Rectal smooth muscle tissue (tissue), 1 donor: ENCODE results near the gene WDR48.
A peak's percentile ranks its signal among the peaks of the same experiment; 100 is the strongest.

Experiments used
- H3K27ac ChIP-seq: one replicate; pipeline ENCODE4 v1.7.0; 2013; ENCODE audit warnings: low read depth, low read length, inconsistent platforms
- H3K27me3 ChIP-seq: one replicate; pipeline ENCODE4 v1.7.0; 2013; ENCODE audit warnings: low read length; ENCODE audit not compliant: control insufficient read depth, insufficient read depth
- H3K36me3 ChIP-seq: one replicate; pipeline ENCODE4 v1.7.0; 2013; ENCODE audit warnings: low read length; ENCODE audit not compliant: control insufficient read depth, insufficient read depth
- H3K4me1 ChIP-seq: one replicate; pipeline ENCODE4 v1.7.0; 2013; ENCODE audit warnings: low read length; ENCODE audit not compliant: control insufficient read depth, insufficient read depth
- H3K4me3 ChIP-seq: one replicate; pipeline ENCODE4 v1.7.0; 2013; ENCODE audit warnings: low read length
- H3K9ac ChIP-seq: one replicate; pipeline ENCODE4 v1.7.0; 2013; ENCODE audit warnings: low read length

Gene WDR48

DNA sequence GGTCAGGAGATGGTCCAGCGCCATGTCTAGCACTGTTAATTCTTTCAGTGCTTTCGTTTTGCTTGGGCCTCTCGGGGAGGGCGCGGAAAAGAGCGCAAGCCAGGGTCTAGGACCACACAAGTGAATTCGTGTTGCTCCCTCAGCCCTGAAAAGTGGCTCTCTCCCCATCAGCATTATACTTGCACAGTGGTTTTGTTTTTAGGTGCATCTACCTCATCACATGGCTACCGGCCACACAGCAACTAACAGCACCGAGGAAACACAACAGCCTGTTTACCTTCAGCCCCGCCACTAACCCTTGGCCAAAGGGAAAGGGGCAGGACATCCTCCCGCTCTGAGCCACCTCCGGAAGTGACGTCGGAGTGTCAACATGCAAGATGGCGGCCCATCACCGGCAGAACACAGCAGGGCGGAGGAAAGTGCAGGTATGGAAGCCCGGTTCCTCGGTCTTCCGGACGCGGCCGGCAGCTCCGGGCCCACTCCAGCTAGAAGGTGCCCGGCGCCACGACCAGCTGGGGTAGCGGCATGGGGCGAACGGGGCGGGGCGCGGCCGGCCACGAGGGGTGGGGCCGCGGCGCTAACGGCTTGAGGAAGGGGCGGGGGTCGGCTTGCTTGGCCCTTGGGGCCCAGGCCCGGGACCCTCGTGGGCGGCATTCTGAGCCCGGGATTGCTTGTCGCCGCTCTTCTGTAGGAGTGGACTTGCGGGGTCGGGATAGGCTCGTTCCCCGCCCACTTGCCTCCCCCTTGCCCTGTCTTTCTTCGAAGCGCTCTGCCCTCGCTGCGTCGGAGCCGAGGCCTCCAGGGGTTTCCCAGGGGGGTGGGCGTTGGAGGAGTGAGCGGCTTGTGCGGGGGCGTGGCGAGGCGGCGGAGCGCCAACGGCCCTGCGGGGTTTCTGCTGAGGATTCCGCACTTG is at the start of gene WDR48, which contains the start of gene SCN11A:
TSS of gene WDR48 (plus strand) at position 368 of the 913 bp plus-strand sequence. CDS start at position 378, 10 bp downstream.
TSS of gene SCN11A (minus strand) at position 296 of the 913 bp plus-strand sequence. CDS start 101,582 bp downstream, outside the sequence.
- Histone ChIP-seq H3K36me3 (no peaks in the 10 kb centered on the region), H3K4me3 (peak within 1 kb of the TSS; percentile 94), H3K4me1 (peaks cover 2% of the 10 kb centered on the region), H3K27me3 (no peaks in the 10 kb centered on the region), H3K9ac (peak within 1 kb of the TSS; percentile 89), H3K27ac (peak within 1 kb of the TSS; percentile 92)

DNA sequence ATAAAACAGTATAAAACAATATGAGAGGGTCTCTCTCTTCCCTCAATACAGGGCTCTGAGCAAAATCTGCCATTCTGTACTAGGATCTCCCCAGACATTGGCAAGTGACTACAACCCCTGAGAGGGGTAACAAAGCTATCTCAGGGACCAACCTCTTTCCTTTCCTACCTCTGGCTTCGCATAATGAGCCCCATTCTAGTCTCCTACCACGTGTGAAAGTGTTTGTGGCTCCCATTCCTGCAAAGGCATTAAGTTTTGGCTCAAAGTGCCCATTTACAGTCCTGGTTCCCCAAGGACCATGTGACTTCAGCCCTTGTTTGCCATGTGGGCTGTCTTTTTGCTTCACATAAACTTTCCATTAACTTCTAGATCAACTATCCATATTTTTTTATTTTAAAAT is 46.5 kb upstream of the WDR48 start:
- Histone ChIP-seq H3K27me3 (no peaks in the 10 kb centered on the region), H3K4me1 (no peaks in the 10 kb centered on the region), H3K9ac (no peak overlapping the region), H3K4me3 (no peak overlapping the region), H3K27ac (no peak overlapping the region), H3K36me3 (no peaks in the 10 kb centered on the region)

DNA sequence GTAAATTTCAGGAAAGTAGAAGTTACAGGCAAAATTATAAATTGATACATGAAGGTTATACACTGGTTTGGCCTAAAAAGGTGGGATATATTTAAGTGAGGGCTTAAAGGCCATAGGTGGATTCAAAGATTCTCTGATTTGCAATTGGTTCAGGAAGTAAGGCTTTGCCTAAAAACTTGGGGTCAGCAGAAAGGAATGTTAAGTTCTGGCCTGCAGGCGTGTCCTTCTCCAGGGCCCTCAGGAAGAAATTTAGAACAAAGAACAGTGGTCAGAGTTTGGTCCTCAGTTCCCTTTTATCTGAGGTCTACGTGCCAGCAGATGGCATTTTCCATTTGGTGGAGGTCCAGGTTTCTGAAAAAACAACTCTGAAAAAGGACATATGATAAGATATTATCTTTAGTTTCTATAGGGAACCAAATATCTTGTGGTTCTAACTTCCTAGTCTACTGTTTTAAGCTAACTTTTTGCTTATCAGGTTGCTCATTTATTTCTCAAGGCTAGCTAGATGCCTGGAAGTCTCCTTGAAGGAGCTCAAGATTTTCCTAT is 40.6 kb upstream of the WDR48 start:
- Histone ChIP-seq H3K27ac (no peak overlapping the region), H3K9ac (no peak overlapping the region), H3K27me3 (no peaks in the 10 kb centered on the region), H3K36me3 (no peaks in the 10 kb centered on the region), H3K4me1 (no peaks in the 10 kb centered on the region), H3K4me3 (no peak overlapping the region)

DNA sequence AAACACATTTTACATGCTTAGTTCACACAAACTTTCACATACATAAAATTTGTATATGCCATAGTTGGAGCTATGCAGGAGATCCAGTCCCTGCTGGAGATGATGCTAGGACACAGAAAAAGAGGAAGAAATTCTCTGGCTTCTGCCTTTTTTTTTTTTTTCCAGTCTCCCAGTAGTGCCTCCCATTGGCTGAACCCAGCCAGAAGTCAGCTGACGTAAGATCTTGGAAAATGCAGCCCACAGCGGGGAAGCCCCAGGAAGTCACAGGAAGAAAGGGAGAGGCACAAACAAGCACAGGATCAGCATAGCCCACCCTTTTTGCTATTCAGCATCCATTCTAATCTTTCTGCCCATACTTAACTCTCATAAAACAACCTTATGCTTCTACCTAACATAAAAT is 38.5 kb upstream of the WDR48 start:
- Histone ChIP-seq H3K36me3 (no peaks in the 10 kb centered on the region), H3K27me3 (no peaks in the 10 kb centered on the region), H3K4me1 (no peaks in the 10 kb centered on the region), H3K27ac (no peak overlapping the region), H3K4me3 (no peak overlapping the region), H3K9ac (no peak overlapping the region)

DNA sequence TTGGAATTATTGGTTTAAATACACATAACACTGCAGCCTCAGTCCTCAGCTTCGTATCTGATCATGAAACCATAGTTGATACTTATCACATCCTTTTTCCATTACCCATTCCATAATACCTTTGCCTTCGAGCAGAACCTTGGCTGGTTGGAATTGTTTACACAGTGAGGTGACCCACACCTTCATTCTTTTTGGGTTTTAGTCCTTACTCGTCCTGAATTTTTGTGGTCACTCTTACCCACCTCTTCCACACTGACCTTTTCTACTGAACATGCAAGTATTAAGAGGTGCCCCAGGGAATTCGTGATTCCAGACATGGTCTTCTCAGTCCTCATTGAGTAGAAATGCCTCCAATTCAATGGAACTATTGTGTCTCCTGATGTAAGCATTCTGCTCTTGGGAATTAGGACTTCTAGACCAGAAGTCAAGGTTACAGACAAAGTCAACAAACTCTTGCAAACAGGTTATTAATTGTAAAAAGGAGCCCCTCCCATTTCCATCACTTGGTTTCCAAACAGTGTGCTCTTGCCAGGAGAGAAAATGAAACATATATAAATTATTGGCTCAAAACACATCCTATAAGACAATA is 37.8 kb upstream of the WDR48 start:
- H3K9ac ChIP-seq = no peak overlapping the region
- no peak overlapping the region for H3K27ac ChIP-seq
- H3K4me1 ChIP-seq = no peaks in the 10 kb centered on the region
- H3K36me3 ChIP-seq = no peaks in the 10 kb centered on the region
- no peak overlapping the region for H3K4me3 ChIP-seq
- no peaks in the 10 kb centered on the region for H3K27me3 ChIP-seq

DNA sequence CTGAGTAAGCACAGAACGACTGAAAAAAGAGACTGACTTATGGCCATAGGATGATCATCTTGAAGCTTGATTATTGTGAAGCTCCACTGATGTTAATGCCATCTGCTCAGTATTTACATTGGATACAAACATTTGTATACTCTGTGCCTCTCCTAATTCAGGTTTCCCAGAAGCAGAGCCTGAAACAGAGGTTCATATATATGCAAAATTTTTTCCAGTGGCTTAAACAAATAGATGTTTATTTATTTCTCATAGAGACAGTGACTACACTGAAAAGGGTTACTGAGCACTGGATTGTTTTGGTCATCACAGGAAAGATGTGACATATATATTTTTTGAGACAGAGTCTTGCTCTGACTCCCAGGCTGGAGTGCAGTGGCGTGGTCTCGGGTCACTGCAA is 36.4 kb upstream of the WDR48 start:
- H3K27me3 ChIP-seq = no peaks in the 10 kb centered on the region
- H3K9ac ChIP-seq = no peak overlapping the region
- H3K4me3 ChIP-seq = no peak overlapping the region
- no peaks in the 10 kb centered on the region for H3K4me1 ChIP-seq
- H3K36me3 ChIP-seq = no peaks in the 10 kb centered on the region
- no peak overlapping the region for H3K27ac ChIP-seq

DNA sequence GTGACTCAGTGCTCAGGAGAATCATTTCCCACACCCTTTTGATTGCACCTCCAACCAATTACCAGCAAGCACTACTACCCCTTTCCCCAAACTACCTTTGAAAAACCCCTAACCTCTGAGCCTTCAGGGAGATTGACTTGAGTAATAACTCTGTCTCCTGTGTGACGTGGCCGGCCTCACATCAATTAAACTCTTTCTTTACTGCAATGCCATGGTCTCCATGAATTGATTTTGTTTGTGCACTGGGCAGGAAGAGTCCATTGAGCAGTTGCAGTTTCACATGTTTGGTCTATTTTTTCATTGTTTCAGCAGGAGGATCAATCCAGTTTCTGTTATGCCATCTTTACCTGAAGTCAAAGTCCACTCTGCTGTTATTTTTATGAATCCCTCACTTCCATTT is 32.5 kb upstream of the WDR48 start:
- no peak overlapping the region for H3K9ac ChIP-seq
- H3K36me3 ChIP-seq = no peaks in the 10 kb centered on the region
- H3K27ac ChIP-seq = no peak overlapping the region
- H3K4me3 ChIP-seq = no peak overlapping the region
- no peaks in the 10 kb centered on the region for H3K27me3 ChIP-seq
- H3K4me1 ChIP-seq = no peaks in the 10 kb centered on the region

DNA sequence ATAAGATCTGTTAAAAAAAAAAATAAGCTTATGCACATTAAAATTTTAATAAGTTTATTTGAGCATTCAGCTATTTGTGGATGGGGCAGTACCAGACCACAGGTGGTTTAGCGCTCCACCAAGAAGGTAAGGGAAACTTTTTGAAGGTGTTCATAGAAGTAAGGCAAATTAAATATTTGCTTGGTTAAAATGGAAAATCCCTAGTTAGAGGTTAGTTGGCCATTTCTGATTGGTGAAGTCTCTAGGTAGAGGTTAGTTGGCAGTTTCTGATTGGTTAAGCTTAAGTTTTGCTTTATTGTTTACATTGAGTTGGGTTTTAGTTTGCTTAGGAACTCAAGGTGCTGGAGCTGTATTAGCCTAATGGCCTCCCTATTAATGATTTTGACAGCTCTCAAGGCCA is 30.8 kb upstream of the WDR48 start:
- no peaks in the 10 kb centered on the region for H3K36me3 ChIP-seq
- no peak overlapping the region for H3K27ac ChIP-seq
- H3K4me1 ChIP-seq = no peaks in the 10 kb centered on the region
- H3K9ac ChIP-seq = no peak overlapping the region
- H3K4me3 ChIP-seq = no peak overlapping the region
- H3K27me3 ChIP-seq = no peaks in the 10 kb centered on the region

DNA sequence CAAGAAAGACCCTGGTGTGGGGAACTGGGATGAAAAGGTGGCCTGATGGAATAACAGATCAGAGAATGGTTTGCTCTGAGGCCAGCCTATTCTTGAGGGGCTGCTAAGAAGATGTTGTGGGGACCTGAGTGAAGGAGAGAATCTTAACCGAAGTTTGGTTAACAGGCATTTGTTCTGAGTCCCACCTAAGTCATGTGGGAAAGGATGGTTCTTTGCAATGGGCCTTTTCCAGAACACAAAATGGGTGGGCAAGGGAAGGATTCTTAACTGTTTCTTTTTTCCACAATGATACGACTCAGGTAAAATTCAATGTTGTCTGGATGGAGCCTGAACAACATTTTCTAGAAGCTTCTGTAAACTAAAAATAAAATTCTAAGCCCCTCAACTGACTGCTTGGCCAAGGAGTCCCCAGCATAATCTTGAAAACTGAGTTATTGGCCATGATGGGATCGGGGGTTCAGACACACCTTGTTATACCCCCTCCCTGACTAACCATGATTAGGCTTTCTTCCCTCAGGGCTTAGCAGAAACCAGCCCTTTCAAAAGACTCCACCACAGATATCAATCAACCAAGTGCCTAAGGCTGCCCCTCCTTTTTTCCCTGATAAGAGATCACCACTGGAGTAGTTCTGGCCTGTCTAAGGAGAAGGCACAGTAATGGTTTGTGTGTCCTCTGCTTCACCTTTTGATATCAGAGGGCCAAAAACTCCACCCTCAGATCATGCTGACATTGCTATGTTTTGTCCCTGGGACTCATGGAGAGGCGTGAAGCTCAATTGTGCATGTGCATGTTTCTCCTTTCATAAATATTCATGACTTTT is 30.1 kb upstream of the WDR48 start:
- Histone ChIP-seq H3K9ac (no peak overlapping the region), H3K36me3 (no peaks in the 10 kb centered on the region), H3K4me3 (no peak overlapping the region), H3K27me3 (no peaks in the 10 kb centered on the region), H3K4me1 (no peaks in the 10 kb centered on the region), H3K27ac (no peak overlapping the region)

DNA sequence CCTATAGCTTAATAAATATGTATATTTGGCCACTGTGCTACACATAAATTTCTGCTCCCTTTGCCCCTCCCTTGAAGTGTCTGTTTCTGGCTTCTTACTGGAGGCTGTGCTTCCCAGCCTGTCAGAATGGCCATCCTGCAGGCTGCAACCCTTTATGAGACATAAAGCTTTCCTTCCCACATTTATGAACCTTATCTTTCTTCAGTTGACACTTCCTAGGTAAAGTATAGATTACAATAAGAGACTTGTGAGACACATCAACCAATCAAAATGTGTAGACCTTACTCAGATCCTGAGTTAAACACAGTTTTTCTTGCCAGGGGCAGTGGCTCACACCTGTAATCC is 29.6 kb upstream of the WDR48 start:
- Histone ChIP-seq H3K9ac (no peak overlapping the region), H3K27me3 (no peaks in the 10 kb centered on the region), H3K36me3 (no peaks in the 10 kb centered on the region), H3K4me3 (no peak overlapping the region), H3K27ac (no peak overlapping the region), H3K4me1 (no peaks in the 10 kb centered on the region)

DNA sequence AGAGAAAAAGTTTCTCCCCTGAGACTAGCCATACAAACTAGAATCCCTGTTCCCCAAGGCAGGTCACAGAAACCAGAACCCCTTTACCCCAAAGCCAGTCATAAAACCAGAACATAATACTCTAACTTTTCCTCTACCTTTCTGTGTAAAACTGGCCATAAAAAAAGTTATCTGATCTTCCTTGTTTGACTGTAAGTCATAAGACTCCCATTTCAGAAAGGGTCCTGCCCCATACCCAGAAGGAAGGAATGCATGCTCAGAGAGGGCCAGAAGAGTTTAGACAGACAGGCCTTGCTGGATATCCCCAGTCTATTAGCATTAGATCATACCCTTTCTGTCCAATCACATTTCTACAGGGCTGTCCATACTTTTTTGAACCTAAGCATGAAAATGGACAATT is 27.3 kb upstream of the WDR48 start:
- Histone ChIP-seq H3K4me3 (no peak overlapping the region), H3K27me3 (no peaks in the 10 kb centered on the region), H3K9ac (no peak overlapping the region), H3K4me1 (no peaks in the 10 kb centered on the region), H3K27ac (no peak overlapping the region), H3K36me3 (no peaks in the 10 kb centered on the region)
